ENCODE results near the gene SPHKAP. TPM values are rescaled to one million over a fixed set of nuclear protein-coding genes. Genes with fewer than 3 reads are reported as not detected.

Gene SPHKAP
- total RNA-seq, 1 donor from 2014 or later, result 49.6 TPM

DNA sequence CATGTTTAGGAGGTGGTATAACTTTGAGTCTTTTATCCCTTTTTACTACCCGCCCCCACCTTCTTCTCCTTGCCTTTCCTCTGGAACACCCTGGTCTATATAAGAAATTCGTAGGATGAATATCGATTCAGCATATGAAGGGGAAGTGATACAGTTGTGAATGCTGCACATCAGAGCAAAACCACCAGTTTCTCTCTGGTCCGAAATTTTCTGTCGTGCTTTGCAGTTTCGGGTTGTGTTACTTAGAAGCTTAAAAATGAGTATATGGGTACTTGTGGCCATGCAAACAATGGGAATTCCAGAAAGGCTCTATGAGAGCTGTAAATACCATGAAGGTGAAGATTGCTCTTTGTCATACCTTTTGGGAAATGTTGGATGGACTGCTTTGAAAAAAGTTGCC lies 249.5 kb downstream of the SPHKAP start:
- H3K9me3 ChIP-seq (ENCODE audit: control insufficient read depth in 3 of 3, low read length in 3 of 3), result peaks cover 0 to 3% (median 0%) of the 10 kb centered on the region in 3 donors
- no peak overlapping the region for H3K27ac ChIP-seq (ENCODE audit: low read depth, low read length)
- no peaks in the 10 kb centered on the region for H3K36me3 ChIP-seq (ENCODE audit: control insufficient read depth in 3 of 3, insufficient read depth in 3 of 3, low read length in 3 of 3)
- H3K4me3 ChIP-seq (ENCODE audit: low read length in 3 of 3), result no peak overlapping the region
- no peaks in the 10 kb centered on the region for H3K4me1 ChIP-seq (ENCODE audit: control insufficient read depth in 3 of 3, insufficient read depth in 3 of 3, low read length in 3 of 3)
- no peaks in the 10 kb centered on the region for H3K27me3 ChIP-seq (ENCODE audit: control insufficient read depth in 3 of 3, insufficient read depth in 3 of 3, low read length in 3 of 3)
- H3K9ac ChIP-seq (ENCODE audit: low read depth in 1 of 3, low read length in 3 of 3), result no peak overlapping the region

Small RNAs within 50 kb of the gene (small RNA-seq; reads per million reads assigned to genes)
- gene RNU6-624P, result not detected

Measured in skeletal muscle tissue (tissue), 5 donors.